Skeletal muscle tissue (tissue), 4 donors: ENCODE data around the gene WDR77. TPM values are rescaled to one million over a fixed set of nuclear protein-coding genes. Genes with fewer than 3 reads are reported as not detected.

Experiments used
- H3K27ac ChIP-seq: one replicate; pipeline ENCODE4 v1.7.0; 2013; ENCODE audit warnings: mild to moderate bottlenecking, low read depth, low read length, inconsistent platforms
- H3K27me3 ChIP-seq, 3 donors: one replicate each; pipeline ENCODE4 v1.7.0; 2013; ENCODE audit warnings: low read length in 3 of 3; ENCODE audit not compliant: control insufficient read depth in 3 of 3, insufficient read depth in 3 of 3
- H3K36me3 ChIP-seq, 3 donors: one replicate each; pipeline ENCODE4 v1.7.0; 2013; ENCODE audit warnings: low read length in 3 of 3; ENCODE audit not compliant: control insufficient read depth in 3 of 3, insufficient read depth in 3 of 3
- H3K4me1 ChIP-seq, 3 donors: one replicate each; pipeline ENCODE4 v1.7.0; 2013; ENCODE audit warnings: low read length in 3 of 3, mild to moderate bottlenecking in 3 of 3; ENCODE audit not compliant: control insufficient read depth in 3 of 3, insufficient read depth in 3 of 3
- H3K4me3 ChIP-seq, 3 donors: one replicate each; pipeline ENCODE4 v1.7.0; 2013; ENCODE audit warnings: low read length in 3 of 3
- H3K9ac ChIP-seq, 3 donors: one replicate each; pipeline ENCODE4 v1.7.0; 2013; ENCODE audit warnings: low read length in 3 of 3, mild to moderate bottlenecking in 3 of 3, moderate library complexity in 2 of 3, low read depth in 1 of 3
- H3K9me3 ChIP-seq, 3 donors: one replicate each; pipeline ENCODE4 v1.7.0; 2013; ENCODE audit warnings: low read length in 3 of 3; ENCODE audit not compliant: control insufficient read depth in 3 of 3
- total RNA-seq: library from RNA; depleted of rRNA; stranded (reverse); fragments of >200 nt; gene quantifications from one replicate; pipeline ENCODE4 v1.2.3, GENCODE V29; 2014
- donor health status: Osteomylitis.

Gene WDR77
- 13.0 TPM for total RNA-seq

- Histone ChIP-seq H3K36me3 (peaks cover 9 to 37% (median 11%) of the 10 kb centered on the region in 3 donors), H3K9ac (peak within 1 kb of the TSS; percentile 94 to 99 (median 98)), H3K4me1 (peaks cover 30 to 39% (median 33%) of the 10 kb centered on the region in 3 donors)
These were observed at the start of gene WDR77, which contains the start of gene ATP5PB for GRCh38 chr1:111448918-111449702. Gene WDR77 (minus strand): TSS chr1:111449256. CDS start chr1:111449169, 87 bp downstream. Gene ATP5PB (plus strand): TSS chr1:111449464. CDS start chr1:111449542, 78 bp downstream.

GRCh38 chr1:111497592-111497991 lies 48.5 kb upstream of the WDR77 start:
- Histone ChIP-seq H3K27me3 (no peaks in the 10 kb centered on the region), H3K4me1 (peaks cover 0 to 4% (median 0%) of the 10 kb centered on the region in 3 donors), H3K9ac (no peak overlapping the region)

More at GRCh38 chr1:111448918-111449702, at the start of gene WDR77, which contains the start of gene ATP5PB:
- Histone ChIP-seq H3K27ac (peak within 1 kb of the TSS; percentile 89), H3K27me3 (no peaks in the 10 kb centered on the region), H3K9me3 (no peaks in the 10 kb centered on the region), H3K4me3 (peak within 1 kb of the TSS; percentile 92 to 99 (median 98))

GRCh38 chr1:111496398-111496797 lies 47.3 kb upstream of the WDR77 start:
- H3K9ac ChIP-seq, result no peak overlapping the region
- no peaks in the 10 kb centered on the region for H3K27me3 ChIP-seq
- H3K4me1 ChIP-seq, result peaks cover 0 to 4% (median 0%) of the 10 kb centered on the region in 3 donors
- H3K36me3 ChIP-seq, result no peaks in the 10 kb centered on the region
- H3K4me3 ChIP-seq, result no peak overlapping the region
- H3K9me3 ChIP-seq, result no peaks in the 10 kb centered on the region
- no peak overlapping the region for H3K27ac ChIP-seq

More at GRCh38 chr1:111497592-111497991, 48.5 kb upstream of the WDR77 start:
- Histone ChIP-seq H3K27ac (no peak overlapping the region), H3K36me3 (no peaks in the 10 kb centered on the region), H3K4me3 (no peak overlapping the region), H3K9me3 (no peaks in the 10 kb centered on the region)

GRCh38 chr1:111491070-111491469 lies 42.0 kb upstream of the WDR77 start:
- H3K4me1 ChIP-seq, result no peaks in the 10 kb centered on the region
- H3K9me3 ChIP-seq, result no peaks in the 10 kb centered on the region
- no peaks in the 10 kb centered on the region for H3K36me3 ChIP-seq
- H3K9ac ChIP-seq, result no peak overlapping the region
- H3K27ac ChIP-seq, result peak overlapping the region; percentile 36
- H3K4me3 ChIP-seq, result no peak overlapping the region
- H3K27me3 ChIP-seq, result peaks cover 0 to 4% (median 3%) of the 10 kb centered on the region in 3 donors

- Histone ChIP-seq H3K27me3 (peaks cover 0 to 4% (median 3%) of the 10 kb centered on the region in 3 donors), H3K27ac (peak overlapping the region; percentile 12), H3K36me3 (no peaks in the 10 kb centered on the region), H3K9me3 (no peaks in the 10 kb centered on the region), H3K4me1 (no peaks in the 10 kb centered on the region), H3K4me3 (no peak overlapping the region), H3K9ac (no peak overlapping the region)
These were observed 41.2 kb upstream of the WDR77 start for GRCh38 chr1:111490220-111490619.

- peaks cover 0 to 4% (median 3%) of the 10 kb centered on the region in 3 donors for H3K27me3 ChIP-seq
- H3K4me3 ChIP-seq, result no peak overlapping the region
- H3K9ac ChIP-seq, result no peak overlapping the region
- H3K27ac ChIP-seq, result peak overlapping the region; percentile 44
- no peaks in the 10 kb centered on the region for H3K36me3 ChIP-seq
- no peaks in the 10 kb centered on the region for H3K9me3 ChIP-seq
- H3K4me1 ChIP-seq, result no peaks in the 10 kb centered on the region
These were observed 40.5 kb upstream of the WDR77 start for GRCh38 chr1:111489604-111490003.

- H3K4me3 ChIP-seq, result no peak overlapping the region
- no peaks in the 10 kb centered on the region for H3K4me1 ChIP-seq
- peak overlapping the region; percentile 44 for H3K27ac ChIP-seq
- H3K9me3 ChIP-seq, result no peaks in the 10 kb centered on the region
- H3K9ac ChIP-seq, result no peak overlapping the region
- no peaks in the 10 kb centered on the region for H3K36me3 ChIP-seq
- peaks cover 0 to 4% (median 3%) of the 10 kb centered on the region in 3 donors for H3K27me3 ChIP-seq
These were observed 39.6 kb upstream of the WDR77 start for GRCh38 chr1:111488669-111489068.

GRCh38 chr1:111487133-111487532 lies 38.1 kb upstream of the WDR77 start:
- no peak overlapping the region for H3K9ac ChIP-seq
- no peaks in the 10 kb centered on the region for H3K36me3 ChIP-seq
- no peak overlapping the region for H3K27ac ChIP-seq
- peaks cover 2 to 4% (median 3%) of the 10 kb centered on the region in 3 donors for H3K4me1 ChIP-seq
- H3K27me3 ChIP-seq, result peaks cover 0 to 4% (median 3%) of the 10 kb centered on the region in 3 donors
- H3K4me3 ChIP-seq, result no peak overlapping the region
- H3K9me3 ChIP-seq, result no peaks in the 10 kb centered on the region

- no peak overlapping the region for H3K27ac ChIP-seq
- no peaks in the 10 kb centered on the region for H3K36me3 ChIP-seq
- no peaks in the 10 kb centered on the region for H3K9me3 ChIP-seq
- peaks cover 0 to 4% (median 3%) of the 10 kb centered on the region in 3 donors for H3K27me3 ChIP-seq
- H3K4me1 ChIP-seq, result peaks cover 6 to 9% (median 8%) of the 10 kb centered on the region in 3 donors
- no peak overlapping the region for H3K9ac ChIP-seq
- H3K4me3 ChIP-seq, result no peak overlapping the region
These were observed 37.4 kb upstream of the WDR77 start for GRCh38 chr1:111486431-111486830.

GRCh38 chr1:111484391-111485026 lies 35.5 kb upstream of the WDR77 start:
- no peak overlapping the region for H3K27ac ChIP-seq
- no peaks in the 10 kb centered on the region for H3K36me3 ChIP-seq
- no peak overlapping the region for H3K4me3 ChIP-seq
- H3K27me3 ChIP-seq, result peaks cover 0 to 4% (median 3%) of the 10 kb centered on the region in 3 donors
- H3K9ac ChIP-seq, result no peak overlapping the region
- H3K4me1 ChIP-seq, result peaks cover 6 to 9% (median 8%) of the 10 kb centered on the region in 3 donors
- no peaks in the 10 kb centered on the region for H3K9me3 ChIP-seq
